ENCODE measurements around the gene SUPT4H1. TPM values are rescaled to one million over a fixed set of nuclear protein-coding genes. Genes with fewer than 3 reads are reported as not detected.
"Not testable (repeated sequence)": the region's sequence is repeated elsewhere in the genome, so short reads cannot be mapped to it uniquely, and the experiment has no call there.

SUPT4H1 gene
- total RNA-seq, 2 experiments from 2014 or later: 76.6 to 76.9 TPM

- no peak for DNase-seq
- intact Hi-C loops (cut with micrococcal nuclease): loop anchor here (5.0 kb wide), 1 partner anchor 261 kb away; the partner anchor contains the start of gene DYNLL2
- H3K27ac Mint-ChIP-seq: peak overlapping the region; percentile 99
- CTCF ChIA-PET: interaction anchor here (1.3 to 7.2 kb wide), 6 partner anchors 10 to 105 kb away, joined by 5 to 108 read pairs (median 11); no protein-coding TSS in a partner anchor
- no peaks in the 10 kb centered on the region for H3K27me3 Mint-ChIP-seq (ENCODE audit: low read depth)
- H3K36me3 Mint-ChIP-seq (ENCODE audit: low read depth): peaks cover 77% of the 10 kb centered on the region
- H3K4me3 Mint-ChIP-seq: peak overlapping the region; percentile 92
- no peaks in the 10 kb centered on the region for H3K9me3 Mint-ChIP-seq
- H3K4me1 Mint-ChIP-seq (ENCODE audit: low read depth): peaks cover 49% of the 10 kb centered on the region
Measured at GRCh38 chr17:58343131-58343530, 8.9 kb downstream of the SUPT4H1 start.

DNA sequence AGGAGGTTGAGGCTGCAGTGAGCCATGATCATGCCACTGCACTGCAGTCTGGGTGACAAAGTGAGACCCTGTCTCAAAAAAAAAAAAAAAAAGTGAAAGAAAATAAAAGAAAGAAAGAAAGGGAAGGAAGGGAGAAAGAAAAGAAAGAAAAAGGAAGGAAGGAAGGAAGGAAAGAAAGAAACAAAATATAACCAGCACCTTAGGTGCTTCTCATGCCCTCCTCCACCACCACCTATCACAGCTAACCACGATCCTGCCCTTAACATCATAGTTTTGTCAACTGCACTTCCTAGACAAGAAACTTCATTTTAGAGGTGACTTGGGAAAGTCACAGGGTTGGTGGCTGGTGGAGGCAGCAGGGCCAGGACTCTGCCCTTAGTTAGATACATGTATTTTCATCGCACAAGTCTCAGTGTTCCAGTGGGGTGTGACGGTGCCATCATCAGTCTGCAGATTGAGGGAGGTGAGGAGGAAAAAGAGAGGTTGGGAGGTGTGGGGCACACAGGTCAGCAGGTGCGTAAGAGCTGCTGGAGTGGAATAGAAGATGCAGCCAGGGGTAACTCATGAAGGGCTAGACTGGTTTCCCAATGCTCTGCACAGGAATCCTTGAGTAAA is 10.0 kb downstream of the SUPT4H1 start:
- Mint-ChIP-seq H3K9me3 (no peaks in the 10 kb centered on the region), H3K4me3 (peak overlapping the region; percentile 92), H3K27me3 (ENCODE audit: low read depth) (no peaks in the 10 kb centered on the region), H3K27ac (peak overlapping the region; percentile 99), H3K36me3 (ENCODE audit: low read depth) (peaks cover 76% of the 10 kb centered on the region), H3K4me1 (ENCODE audit: low read depth) (peaks cover 41% of the 10 kb centered on the region)
- peak; percentile 41 for DNase-seq
- intact Hi-C loops (cut with micrococcal nuclease): loop anchor here (5.0 kb wide), 1 partner anchor 260 kb away; the partner anchor contains the start of gene DYNLL2
- CTCF ChIA-PET: interaction anchor here (0.7 to 7.2 kb wide), 4 partner anchors 8 to 75 kb away, joined by 3 to 108 read pairs (median 7); partner anchors contain the start of gene RNF43

DNA sequence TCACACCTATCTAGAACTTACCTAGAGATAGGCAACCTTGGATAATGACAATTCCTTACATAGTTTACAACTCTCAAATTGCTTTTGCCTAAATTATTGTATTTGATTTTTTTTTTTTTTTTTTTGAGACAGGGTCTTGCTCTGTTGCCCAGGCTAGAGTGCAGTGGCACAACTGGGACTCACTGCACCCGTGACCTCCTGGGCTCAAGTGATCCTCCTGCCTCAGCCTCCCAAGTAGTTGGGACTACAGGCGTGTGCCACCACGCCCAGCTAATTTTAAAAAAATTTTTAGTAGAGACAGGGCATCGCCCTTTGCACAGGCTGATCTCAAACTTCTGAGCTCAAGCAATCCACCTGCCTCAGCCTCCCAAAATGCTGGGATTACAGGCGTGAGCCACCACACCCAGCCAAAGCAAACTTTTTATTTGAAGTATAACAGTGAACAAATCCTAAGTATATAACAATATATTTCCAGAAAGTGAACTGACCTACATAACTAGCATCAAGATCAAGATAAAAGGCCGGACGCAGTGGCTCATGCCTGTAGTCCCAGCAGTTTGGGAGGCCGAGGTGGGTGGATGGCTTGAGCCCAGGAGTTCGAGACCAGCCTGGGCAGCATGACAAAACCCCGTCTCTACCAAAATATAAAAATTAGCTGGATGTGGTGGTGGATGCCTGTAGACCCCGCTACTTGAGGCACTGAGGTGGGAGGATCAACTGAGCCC is 10.7 kb downstream of the SUPT4H1 start:
- not testable (repeated sequence) for DNase-seq; H3K27me3 Mint-ChIP-seq (ENCODE audit: low read depth); H3K9me3 Mint-ChIP-seq
- CTCF ChIA-PET: interaction anchor here (0.7 to 7.2 kb wide), 4 partner anchors 8 to 76 kb away, joined by 3 to 108 read pairs (median 12); partner anchors contain the start of genes RNF43 and SUPT4H1
- H3K27ac Mint-ChIP-seq: peak overlapping the region; percentile 99
- peak overlapping the region; percentile 92 for H3K4me3 Mint-ChIP-seq
- peaks cover 71% of the 10 kb centered on the region for H3K36me3 Mint-ChIP-seq (ENCODE audit: low read depth)
- intact Hi-C loops (cut with micrococcal nuclease): loop anchor here (5.0 kb wide), 1 partner anchor 259 kb away; the partner anchor contains the start of gene DYNLL2
- H3K4me1 Mint-ChIP-seq (ENCODE audit: low read depth): peaks cover 36% of the 10 kb centered on the region

- H3K9me3 Mint-ChIP-seq: no peaks in the 10 kb centered on the region
- H3K4me3 Mint-ChIP-seq: peak overlapping the region; percentile 92
- peaks cover 28% of the 10 kb centered on the region for H3K4me1 Mint-ChIP-seq (ENCODE audit: low read depth)
- H3K27ac Mint-ChIP-seq: peak overlapping the region; percentile 99
- CTCF ChIA-PET: interaction anchor here (2.4 to 7.2 kb wide), 4 partner anchors 7 to 22 kb away, joined by 12 to 108 read pairs (median 22); partner anchors contain the start of gene SUPT4H1
- DNase-seq: no peak
- peaks cover 62% of the 10 kb centered on the region for H3K36me3 Mint-ChIP-seq (ENCODE audit: low read depth)
- intact Hi-C loops (cut with micrococcal nuclease): loop anchor here (5.0 kb wide), 1 partner anchor 258 kb away; the partner anchor contains the start of gene DYNLL2
- no peaks in the 10 kb centered on the region for H3K27me3 Mint-ChIP-seq (ENCODE audit: low read depth)
Measured at GRCh38 chr17:58340405-58340876, 11.6 kb downstream of the SUPT4H1 start.

DNA sequence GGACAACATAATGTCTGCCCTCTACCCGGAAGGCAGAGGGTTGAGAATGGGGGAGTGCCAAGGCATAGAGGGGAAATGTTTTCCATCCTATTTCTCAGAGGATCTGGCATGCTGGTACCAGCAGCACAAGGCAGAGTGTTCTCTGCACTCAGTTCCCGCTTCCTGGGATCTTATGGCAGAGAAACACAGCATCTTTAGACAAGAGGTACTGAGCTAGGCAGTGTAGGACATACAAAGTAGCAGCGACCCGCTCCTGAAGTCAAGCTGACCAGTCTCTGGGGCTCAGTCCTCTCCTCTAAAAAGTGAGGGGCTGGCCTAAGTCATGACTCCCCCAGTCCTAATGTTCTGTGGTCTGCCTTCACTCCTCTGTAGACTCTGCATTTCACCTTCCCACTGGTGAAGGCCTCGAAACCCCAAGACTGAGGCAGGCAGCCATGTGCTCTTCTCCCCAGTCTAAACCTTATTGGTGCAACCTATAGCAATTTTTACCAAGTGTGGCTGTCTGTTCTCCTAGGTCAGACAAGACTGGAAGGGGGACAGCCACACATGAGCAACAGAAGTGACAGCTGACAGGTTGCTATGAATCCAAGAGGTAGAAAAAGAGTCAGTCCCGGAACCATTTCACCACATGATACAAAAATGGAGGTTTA is 12.1 kb downstream of the SUPT4H1 start:
- H3K4me3 Mint-ChIP-seq: peak overlapping the region; percentile 92
- H3K36me3 Mint-ChIP-seq (ENCODE audit: low read depth): peaks cover 60% of the 10 kb centered on the region
- peak; percentile 54 for DNase-seq
- H3K27me3 Mint-ChIP-seq (ENCODE audit: low read depth): no peaks in the 10 kb centered on the region
- CTCF ChIA-PET: interaction anchor here (2.4 to 7.2 kb wide), 4 partner anchors 6 to 22 kb away, joined by 12 to 108 read pairs (median 22); partner anchors contain the start of gene SUPT4H1
- H3K9me3 Mint-ChIP-seq: no peaks in the 10 kb centered on the region
- peak overlapping the region; percentile 99 for H3K27ac Mint-ChIP-seq
- intact Hi-C loops (cut with micrococcal nuclease): loop anchor here (2.0 to 10.0 kb wide), 9 partner anchors 179 to 1425 kb away; partner anchors contain the start of genes DYNLL2, PRR11, SKA2 and TRIM37
- peaks cover 22% of the 10 kb centered on the region for H3K4me1 Mint-ChIP-seq (ENCODE audit: low read depth)

DNA sequence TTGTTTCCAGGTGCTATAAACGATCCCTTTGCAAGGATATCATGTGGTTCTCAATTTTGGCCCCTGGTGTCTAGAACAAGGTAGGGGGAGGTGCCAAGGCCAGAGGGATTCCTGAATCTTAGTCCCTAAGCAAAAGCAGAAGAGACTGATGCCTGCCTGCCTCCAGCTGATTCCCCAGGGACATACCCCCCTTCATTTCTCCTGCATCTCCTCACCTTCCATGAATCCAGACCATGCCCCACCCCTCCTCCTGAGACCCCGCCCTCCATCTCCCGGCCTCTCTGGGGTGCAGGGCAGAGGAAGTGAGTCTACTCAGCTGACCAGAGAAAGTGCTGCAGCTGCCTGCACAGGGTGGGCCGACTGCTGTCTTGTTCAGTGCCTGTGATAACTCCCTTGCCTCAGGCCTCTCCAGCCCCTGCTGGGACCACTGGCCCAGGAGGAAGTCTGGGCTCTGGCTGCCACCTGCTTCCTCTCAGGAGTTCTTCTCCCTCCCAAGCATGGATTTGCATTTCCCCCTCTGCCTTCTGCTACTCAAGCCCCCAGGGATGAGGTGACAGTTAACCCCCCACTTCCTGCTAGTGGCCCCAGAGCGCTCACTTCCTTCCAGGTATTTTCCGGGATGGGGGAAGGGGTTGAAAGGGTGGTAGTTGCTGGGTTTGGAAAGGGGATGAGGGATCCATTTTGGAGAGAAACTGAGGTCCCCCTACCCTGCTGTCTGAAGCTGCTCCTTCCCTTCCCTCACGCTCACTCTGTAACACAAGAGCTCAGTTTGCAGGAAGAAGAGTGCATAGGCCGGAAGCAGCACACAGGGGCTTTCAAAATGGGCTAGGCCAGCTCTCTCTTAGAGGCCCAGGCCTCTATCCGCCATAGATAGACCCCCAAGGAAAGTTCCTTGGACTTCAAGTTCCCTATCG is 12.9 kb downstream of the SUPT4H1 start:
- Mint-ChIP-seq H3K27me3 (ENCODE audit: low read depth) (no peaks in the 10 kb centered on the region), H3K9me3 (no peaks in the 10 kb centered on the region), H3K27ac (peak overlapping the region; percentile 99), H3K4me1 (ENCODE audit: low read depth) (peaks cover 17% of the 10 kb centered on the region), H3K4me3 (peak overlapping the region; percentile 92), H3K36me3 (ENCODE audit: low read depth) (peaks cover 64% of the 10 kb centered on the region)
- intact Hi-C loops (cut with micrococcal nuclease): loop anchor here (1.0 to 10.0 kb wide), 10 partner anchors 10 to 1426 kb away; partner anchors contain the start of genes PRR11, SKA2 and TRIM37
- DNase-seq: peak; percentile 92
- CTCF ChIA-PET: interaction anchor here (1.6 to 7.2 kb wide), 5 partner anchors 6 to 79 kb away, joined by 6 to 108 read pairs (median 12); partner anchors contain the start of genes RNF43 and SUPT4H1

DNA sequence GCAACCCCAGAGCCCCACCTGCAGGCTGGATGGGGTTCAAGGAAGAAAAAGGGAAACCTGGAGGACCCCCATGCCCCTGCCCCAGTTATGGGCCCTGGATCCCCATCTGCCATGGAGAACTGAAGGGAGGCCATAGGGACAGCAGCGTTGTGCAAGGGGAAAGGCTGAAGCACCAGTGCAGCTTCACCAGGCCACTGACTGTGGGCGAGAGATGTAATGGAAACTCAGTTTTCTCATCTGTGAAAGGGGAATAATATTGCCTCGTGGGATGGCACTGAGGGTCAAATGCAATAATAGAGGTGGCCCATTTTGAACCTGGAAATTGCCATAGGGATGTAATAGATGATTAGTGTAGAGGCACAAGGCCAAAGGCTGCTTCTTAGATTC is 13.6 kb downstream of the SUPT4H1 start:
- Mint-ChIP-seq H3K4me1 (ENCODE audit: low read depth) (peaks cover 12% of the 10 kb centered on the region), H3K27me3 (ENCODE audit: low read depth) (no peaks in the 10 kb centered on the region), H3K27ac (peak overlapping the region; percentile 99), H3K4me3 (peak overlapping the region; percentile 92), H3K9me3 (no peaks in the 10 kb centered on the region), H3K36me3 (ENCODE audit: low read depth) (peaks cover 64% of the 10 kb centered on the region)
- CTCF ChIA-PET: interaction anchor here (1.6 to 7.2 kb wide), 4 partner anchors 5 to 79 kb away, joined by 6 to 108 read pairs (median 22); partner anchors contain the start of gene RNF43
- intact Hi-C loops (cut with micrococcal nuclease): loop anchor here (1.0 to 10.0 kb wide), 10 partner anchors 9 to 1426 kb away; partner anchors contain the start of genes PRR11, SKA2 and TRIM37
- DNase-seq: no peak

- Mint-ChIP-seq H3K4me3 (peak overlapping the region; percentile 92), H3K4me1 (ENCODE audit: low read depth) (peaks cover 7% of the 10 kb centered on the region), H3K9me3 (no peaks in the 10 kb centered on the region), H3K27me3 (ENCODE audit: low read depth) (no peaks in the 10 kb centered on the region), H3K27ac (peak overlapping the region; percentile 99), H3K36me3 (ENCODE audit: low read depth) (peaks cover 63% of the 10 kb centered on the region)
- DNase-seq: peak; percentile 98
- CTCF ChIA-PET: interaction anchor here (1.1 to 5.2 kb wide), 8 partner anchors 10 to 156 kb away, joined by 3 to 31 read pairs (median 6); partner anchors contain the start of genes RNF43, SUPT4H1 and TSPOAP1
- intact Hi-C loops (cut with micrococcal nuclease): loop anchor here (1.0 to 10.0 kb wide), 10 partner anchors 9 to 1427 kb away; partner anchors contain the start of genes PRR11, SKA2 and TRIM37
Measured at GRCh38 chr17:58337600-58338453, 14.2 kb downstream of the SUPT4H1 start.

DNA sequence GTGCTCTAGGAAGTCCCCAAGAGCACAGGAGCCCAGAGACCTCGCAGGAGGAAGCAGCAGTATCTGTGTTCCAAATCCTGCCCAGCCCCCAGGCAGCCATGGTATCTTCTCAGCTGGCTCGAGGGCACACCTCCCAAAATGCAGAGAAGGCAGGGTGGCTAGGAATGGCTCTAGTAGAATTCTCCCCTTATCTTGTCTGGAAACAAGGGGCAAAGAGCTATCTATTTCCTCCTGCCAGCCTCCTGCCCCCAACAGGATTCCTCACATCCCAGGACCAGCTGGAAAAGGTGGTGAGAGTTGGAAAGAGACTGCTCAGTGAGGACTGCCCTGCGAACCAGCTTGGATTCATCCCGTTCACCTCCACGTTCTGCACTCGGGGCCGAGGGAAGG is 14.8 kb downstream of the SUPT4H1 start:
- peak overlapping the region; percentile 99 for H3K27ac Mint-ChIP-seq
- H3K4me1 Mint-ChIP-seq (ENCODE audit: low read depth): peaks cover 8% of the 10 kb centered on the region
- H3K4me3 Mint-ChIP-seq: peak overlapping the region; percentile 92

More for the DNA sequence above, 14.8 kb downstream of the SUPT4H1 start:
- intact Hi-C loops (cut with micrococcal nuclease): loop anchor here (5.0 to 10.0 kb wide), 7 partner anchors 295 to 1428 kb away; partner anchors contain the start of genes PRR11, SKA2 and TRIM37
- peak; percentile 78 for DNase-seq
- CTCF ChIA-PET: interaction anchor here (1.1 to 7.2 kb wide), 9 partner anchors 5 to 156 kb away, joined by 3 to 108 read pairs (median 7); partner anchors contain the start of genes SUPT4H1 and TSPOAP1
- H3K9me3 Mint-ChIP-seq: peaks cover under 1% of the 10 kb centered on the region
- H3K27me3 Mint-ChIP-seq (ENCODE audit: low read depth): peaks cover 1% of the 10 kb centered on the region
- peaks cover 61% of the 10 kb centered on the region for H3K36me3 Mint-ChIP-seq (ENCODE audit: low read depth)
